ENCODE measurements around the gene VEGFB.

GRCh38 chr11:64229744-64230170, 4.6 kb upstream of the VEGFB start:
- TF ChIP-seq CTCF (IDR thresholded peaks at IDR 0.05), result no peak
- no peak for TF ChIP-seq EZH2 (IDR thresholded peaks at IDR 0.05)
